GM12878 (cell line): ENCODE measurements around the gene DOK7. TPM values are rescaled to one million over a fixed set of nuclear protein-coding genes. Genes with fewer than 3 reads are reported as not detected.

Experiments
- ATAC-seq: fragments of 200-7000 bp; cut with Tn5 transposase; 3 replicates; pipeline ENCODE4 v1.9.1; 2020; ENCODE audit warnings: mild to moderate bottlenecking, moderate library complexity
- BruUV-seq: library from RNA; stranded (reverse); fragments of 400-500 nt; replicated peaks from 2 replicates; lab custom pipeline; 2021; lab: Mats Ljungman, UMichigan
- CTCF ChIA-PET: fragments of 300-600 bp; sonication (Branson Sonifier 250); formaldehyde crosslinking; extraction: SDS; loops from one replicate; lab custom pipeline; 2021; ENCODE audit warnings: inconsistent platforms; lab: Yijun Ruan, JAX
- POLR2A ChIA-PET: fragments of 350-600 bp; formaldehyde crosslinking; extraction: SDS; loops from one replicate; lab custom pipeline; 2021; ENCODE audit warnings: inconsistent platforms; lab: Charles Lee
- RAD21 ChIA-PET: fragments of 300-600 bp; sonication (Branson Sonifier 250); formaldehyde crosslinking; loops from one replicate; lab custom pipeline; 2023; ENCODE audit warnings: antibody characterized with exemption; ENCODE audit not compliant: unreplicated experiment; lab: Charles Lee
- SMC1A ChIA-PET: fragments of 300-600 bp; sonication (Branson Sonifier 250); formaldehyde crosslinking; loops from one replicate; lab custom pipeline; 2023; ENCODE audit not compliant: unreplicated experiment, uncharacterized antibody; lab: Charles Lee
- DNase-seq: peaks from one replicate; pipeline ENCODE4 v3.0.0-alpha.2; 2011; ENCODE audit warnings: low read depth, low spot score
- FAIRE-seq: peaks from 3 replicates; lab custom pipeline; 2011; peaks lifted over from hg19 to GRCh38; lab: Jason Lieb, UNC
- H2AFZ ChIP-seq: 2 replicates; pipeline ENCODE4 v1.6.0; 2011; ENCODE audit warnings: low read depth, low read length, control low read depth; ENCODE audit not compliant: control insufficient read depth
- H3K27ac ChIP-seq: 2 replicates; pipeline ENCODE4 v1.5.1; 2011; ENCODE audit warnings: control low read depth; ENCODE audit not compliant: control insufficient read depth, insufficient read depth
- H3K27me3 ChIP-seq, 2 experiments: replicated peaks in 1 of 2; 2 replicates each; pipeline versions ENCODE4 v1.6.0 to v1.6.1; 2011; ENCODE audit warnings: low read length in 1 of 2; ENCODE audit not compliant: control insufficient read depth in 2 of 2, insufficient read depth in 2 of 2
- H3K36me3 ChIP-seq, 2 experiments: 2 replicates each; pipeline ENCODE4 v1.5.1; 2011; ENCODE audit warnings: low read length in 1 of 2; ENCODE audit not compliant: control insufficient read depth in 2 of 2, insufficient read depth in 2 of 2
- H3K4me1 ChIP-seq: 2 replicates; pipeline ENCODE4 v1.6.1; 2011; ENCODE audit warnings: mild to moderate bottlenecking, low read length, moderate library complexity, mixed read lengths; ENCODE audit not compliant: control insufficient read depth, insufficient read depth
- H3K4me2 ChIP-seq: 2 replicates; pipeline ENCODE4 v1.6.0; 2011; ENCODE audit warnings: control low read depth; ENCODE audit not compliant: control insufficient read depth, insufficient read depth
- H3K4me3 ChIP-seq: fragments of 200-600 bp; sonication (generic); 2 replicates; pipeline ENCODE4 v1.5.1; 2016
- H3K79me2 ChIP-seq: 2 replicates; pipeline ENCODE4 v1.6.0; 2011; ENCODE audit warnings: low read length; ENCODE audit not compliant: control insufficient read depth, insufficient read depth
- H3K9ac ChIP-seq: 2 replicates; pipeline ENCODE4 v1.8.0; 2011; ENCODE audit warnings: low read length, control low read depth, mixed read lengths; ENCODE audit not compliant: control insufficient read depth, insufficient read depth
- H3K9me3 ChIP-seq: replicated peaks from 3 replicates; pipeline ENCODE4 v1.5.1; 2011; ENCODE audit warnings: mild to moderate bottlenecking, low read length; ENCODE audit not compliant: control insufficient read depth, insufficient read depth
- H4K20me1 ChIP-seq: 2 replicates; pipeline ENCODE4 v1.6.0; 2011; ENCODE audit not compliant: control insufficient read depth, insufficient read depth
- BCL3 ChIP-seq: IDR thresholded peaks from 2 replicates; pipeline ENCODE4 v1.6.1; 2011; ENCODE audit warnings: borderline replicate concordance, low read depth, mild to moderate bottlenecking, moderate library complexity, low read length; ENCODE audit not compliant: insufficient read depth, poor library complexity, severe bottlenecking
- NFYB ChIP-seq: IDR thresholded peaks from 2 replicates; pipeline ENCODE4 v1.6.1; 2011; ENCODE audit warnings: low read depth, mild to moderate bottlenecking, low read length, improper control_type of control experiment, moderate library complexity; ENCODE audit not compliant: insufficient read depth
- POLR2AphosphoS2 ChIP-seq: IDR thresholded peaks from 2 replicates; pipeline ENCODE4 v1.6.1; 2011; ENCODE audit warnings: low read depth, mild to moderate bottlenecking, low read length, improper control_type of control experiment, moderate library complexity
- WGBS: methylation state at CpG from one replicate; pipeline ENCODE4 v1.1.6; 2016; ENCODE audit warnings: low lambda C conversion rate; ENCODE audit not compliant: insufficient replicate concordance, insufficient coverage; ENCODE audit errors: missing lambda C conversion rate; 5-methylcytosine and 5-hydroxymethylcytosine counted together
- in situ Hi-C: fragments of 300-500 bp; cut with MboI; formaldehyde crosslinking; loops from 9 replicates; pipeline ENCODE4 v1.14.3; 2018; ENCODE audit warnings: mixed read lengths
- intact Hi-C: fragments of 100-400 bp; cut with micrococcal nuclease; formaldehyde crosslinking; loops from one replicate; pipeline ENCODE4 v1.14.2; 2022; ENCODE audit not compliant: unreplicated experiment
- polyA plus RNA-seq, 11 experiments: library from polyadenylated mRNA; depleted of rRNA in 4 of 11; unstranded in 6 of 11; stranded (reverse) in 5 of 11; fragments of >200 nt; fragmentation: Nextera tagmentation in 4 of 11; fragmentation: Illumina TruSeq in 1 of 11; extraction: Ambion mirVana in 4 of 11; extraction: Trizol in 1 of 11; gene quantifications; 1 replicate in 1 of 11; 2 replicates in 10 of 11; pipeline versions ENCODE4 v1.2.1 to v1.2.3, GENCODE V29; 2011 to 2016; ENCODE audit warnings: inconsistent platforms in 2 of 11, missing spikeins in 2 of 11, low read depth in 1 of 11
- total RNA-seq, 4 experiments: library from RNA; depleted of rRNA in 3 of 4; stranded (reverse); fragments of >200 nt in 3 of 4; fragmentation: Illumina TruSeq in 1 of 4; extraction: Trizol in 1 of 4; gene quantifications; 2 replicates each; pipeline versions ENCODE4 v1.2.1 to v1.2.3, GENCODE V29; 2013 to 2021

The DOK7 gene
- total and polyA plus RNA-seq, 10 of the 15 experiments (the other 5 are each of a cell fraction or from before 2014, with no cell fraction given), result 0.04 to 0.46 (median 0.18) TPM; not detected in 4

- intact Hi-C loops, result no loop called here
- Histone ChIP-seq H2AFZ (no peak overlapping the region), H3K9me3 (no peaks in the 10 kb centered on the region; the same call in 2 of the 3 replicates), H3K4me2 (no peak overlapping the region)
- ATAC-seq (no peak), FAIRE-seq (no peak)
- POLR2A ChIA-PET, result no interaction called here
- no peak for TF ChIP-seq NFYB
- no peak for TF ChIP-seq POLR2AphosphoS2
- peak; percentile 68 for TF ChIP-seq BCL3
- TF ChIP-seq, all 136 proteins: peak for 1
- WGBS, result 57% methylated on average over 36 of the region's 41 CpGs
- BruUV-seq, result no TSS peak
- no peak overlapping the region for H3K4me3 ChIP-seq
- in situ Hi-C loops, result no loop called here
- no peaks in the 10 kb centered on the region; a peak in 1 of 4 replicates for H3K27me3 ChIP-seq
- H3K9ac ChIP-seq, result no peak overlapping the region
- H3K4me1 ChIP-seq, result no peaks in the 10 kb centered on the region
- H3K36me3 ChIP-seq, result no peaks in the 10 kb centered on the region
- no peak for DNase-seq
- ChIA-PET RAD21 (no interaction called here), CTCF (no interaction called here), SMC1A (no interaction called here)
- no peaks in the 10 kb centered on the region for H3K79me2 ChIP-seq
- no peak overlapping the region for H3K27ac ChIP-seq
- no peaks in the 10 kb centered on the region for H4K20me1 ChIP-seq
Observed at GRCh38 chr4:3473181-3473950, 10.3 kb downstream of the DOK7 start.
